ENCODE data around the gene DLGAP1. TPM values are rescaled to one million over a fixed set of nuclear protein-coding genes. Genes with fewer than 3 reads are reported as not detected.

DLGAP1 gene
- total RNA-seq, 1 experiment from 2014 or later = 23.2 TPM

DNA sequence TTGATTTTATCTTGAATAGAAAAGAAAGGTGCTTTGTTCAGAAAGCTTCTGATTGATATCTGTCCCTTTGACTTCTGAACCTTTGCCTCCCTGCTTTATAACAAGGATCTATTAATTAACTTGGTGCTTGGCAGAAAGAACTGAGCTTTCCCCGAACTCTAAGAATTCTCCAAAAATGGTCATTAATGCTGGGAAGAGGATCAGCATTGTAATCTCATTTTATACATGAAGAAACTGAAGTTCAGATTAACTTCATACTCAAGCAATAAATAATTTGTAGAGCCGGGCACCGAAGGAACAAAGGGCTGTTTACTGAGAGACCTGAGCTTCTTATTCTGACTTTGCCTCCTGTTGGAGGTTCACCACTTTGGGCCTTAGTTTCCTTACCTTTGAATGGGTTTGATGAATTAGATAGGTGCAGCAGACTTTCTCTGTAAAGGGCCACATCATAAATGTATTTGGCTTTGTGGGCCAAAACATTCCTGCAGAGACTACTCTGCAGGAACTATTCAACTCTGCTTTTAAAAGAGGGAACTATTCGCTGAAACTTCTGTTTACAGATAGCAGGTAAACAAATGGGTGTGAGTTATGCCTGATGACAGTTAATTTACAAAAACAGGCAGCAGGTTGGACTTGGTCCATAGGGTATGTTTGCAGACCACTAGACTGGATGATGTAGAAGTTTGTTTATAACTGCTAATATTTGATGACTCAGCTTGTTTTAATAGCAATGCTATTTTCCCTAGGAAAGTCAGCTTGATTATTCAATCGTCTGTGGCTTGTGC, 732.3 kb downstream of the DLGAP1 start:
- peaks cover 2% of the 10 kb centered on the region; the same call in 1 of the 2 replicates for H3K4me1 ChIP-seq (ENCODE audit: insufficient read depth, low read length)
- no peak overlapping the region for H2AFZ ChIP-seq (ENCODE audit: low read length)
- no peaks in the 10 kb centered on the region for H3K9me3 ChIP-seq (ENCODE audit: control insufficient read depth, low read depth, low read length)
- H4K8ac ChIP-seq (replicated peaks; ENCODE audit: insufficient read length, low read depth, low read length) = no peak overlapping the region
- no peak overlapping the region for H3K14ac ChIP-seq (ENCODE audit: insufficient read depth, low read length)
- no peak overlapping the region for H2BK20ac ChIP-seq (ENCODE audit: low read depth, low read length, poor library complexity, severe bottlenecking)
- no peak overlapping the region for H4K5ac ChIP-seq (ENCODE audit: insufficient read length, low read depth, low read length)
- H3K27me3 Mint-ChIP-seq (ENCODE audit: low read depth) = no peaks in the 10 kb centered on the region
- no peak overlapping the region for H3K4me3 Mint-ChIP-seq
- H3K56ac ChIP-seq (ENCODE audit: insufficient read length, low read depth, low read length) = no peak overlapping the region
- no peak overlapping the region for H3K18ac ChIP-seq (ENCODE audit: insufficient read length, low read depth, low read length)
- no peaks in the 10 kb centered on the region for H3K79me2 ChIP-seq (ENCODE audit: insufficient read depth, low read length)
- H3K4me2 ChIP-seq (ENCODE audit: insufficient read depth, insufficient read length, low read length) = no peak overlapping the region
- H3K27me3 ChIP-seq (ENCODE audit: insufficient read depth, low read length) = no peaks in the 10 kb centered on the region
- no peaks in the 10 kb centered on the region for H3K79me1 ChIP-seq (ENCODE audit: insufficient read depth, low read depth, low read length, poor library complexity, severe bottlenecking)
- no peak overlapping the region for H3K9ac ChIP-seq (ENCODE audit: extremely low read depth, insufficient read length, low read length)
- no peak for DNase-seq
- H3K36me3 Mint-ChIP-seq (ENCODE audit: insufficient read depth in 1 of 3, low read depth in 3 of 3) = no peaks in the 10 kb centered on the region; a peak in 1 of 7 replicates
- no peak overlapping the region for H3T11ph ChIP-seq (ENCODE audit: low read length)
- H3K23ac ChIP-seq (ENCODE audit: insufficient read length, low read depth, low read length) = no peak overlapping the region
- peak overlapping the region in 2 of 3 experiments; percentile 47 to 67; a peak in 2 of 7 replicates for H3K27ac Mint-ChIP-seq
- H2AK5ac ChIP-seq (ENCODE audit: insufficient read length, low read length) = no peak overlapping the region
- H3K23me2 ChIP-seq (ENCODE audit: insufficient read length, low read depth, low read length, poor library complexity, severe bottlenecking) = no peaks in the 10 kb centered on the region
- no peak overlapping the region for H3K27ac ChIP-seq (ENCODE audit: insufficient read length, low read depth, low read length)
- TF ChIP-seq, protein P1, sequence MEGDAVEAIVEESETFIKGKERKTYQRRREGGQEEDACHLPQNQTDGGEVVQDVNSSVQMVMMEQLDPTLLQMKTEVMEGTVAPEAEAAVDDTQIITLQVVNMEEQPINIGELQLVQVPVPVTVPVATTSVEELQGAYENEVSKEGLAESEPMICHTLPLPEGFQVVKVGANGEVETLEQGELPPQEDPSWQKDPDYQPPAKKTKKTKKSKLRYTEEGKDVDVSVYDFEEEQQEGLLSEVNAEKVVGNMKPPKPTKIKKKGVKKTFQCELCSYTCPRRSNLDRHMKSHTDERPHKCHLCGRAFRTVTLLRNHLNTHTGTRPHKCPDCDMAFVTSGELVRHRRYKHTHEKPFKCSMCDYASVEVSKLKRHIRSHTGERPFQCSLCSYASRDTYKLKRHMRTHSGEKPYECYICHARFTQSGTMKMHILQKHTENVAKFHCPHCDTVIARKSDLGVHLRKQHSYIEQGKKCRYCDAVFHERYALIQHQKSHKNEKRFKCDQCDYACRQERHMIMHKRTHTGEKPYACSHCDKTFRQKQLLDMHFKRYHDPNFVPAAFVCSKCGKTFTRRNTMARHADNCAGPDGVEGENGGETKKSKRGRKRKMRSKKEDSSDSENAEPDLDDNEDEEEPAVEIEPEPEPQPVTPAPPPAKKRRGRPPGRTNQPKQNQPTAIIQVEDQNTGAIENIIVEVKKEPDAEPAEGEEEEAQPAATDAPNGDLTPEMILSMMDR (conservative IDR thresholded peaks at IDR 0.05) = no peak
- H2BK5ac ChIP-seq (ENCODE audit: insufficient read length, low read length) = no peak overlapping the region
- no peak overlapping the region for H2BK15ac ChIP-seq (ENCODE audit: low read depth, low read length)
- no CpG with 5 or more reads among the region's 5 CpGs for WGBS (ENCODE audit: extremely low coverage, insufficient read length, low lambda C conversion rate)
- no peaks in the 10 kb centered on the region for H3K9me3 Mint-ChIP-seq
- no peak overlapping the region for H4K91ac ChIP-seq (ENCODE audit: insufficient read length, low read depth, low read length)
- H2BK12ac ChIP-seq (ENCODE audit: insufficient read length, low read depth, low read length) = no peak overlapping the region
- peaks cover 27 to 33% of the 10 kb centered on the region in 2 experiments for H3K4me1 Mint-ChIP-seq
- H3K4ac ChIP-seq (ENCODE audit: low read depth, low read length) = no peak overlapping the region
- no peaks in the 10 kb centered on the region for H4K20me1 ChIP-seq (ENCODE audit: control insufficient read depth, insufficient read depth, insufficient read length)
- no peak overlapping the region for H2BK120ac ChIP-seq (ENCODE audit: low read depth, low read length, poor library complexity, severe bottlenecking)
